Peyer's patch (tissue), 4 donors: ENCODE results near the gene TMEM131. TPM values are rescaled to one million over a fixed set of nuclear protein-coding genes. Genes with fewer than 3 reads are reported as not detected.
A peak's percentile ranks its signal among the peaks of the same experiment; 100 is the strongest.

ENCODE experiments used
- DNase-seq, 3 donors: peaks; one replicate each; pipeline ENCODE4 v3.0.0-alpha.2; 2017 to 2019
- H3K27ac ChIP-seq, 4 donors: fragments of 200-600 bp; sonication (generic); one replicate each; pipeline ENCODE4 v1.5.1; 2016 to 2019
- H3K27me3 ChIP-seq, 2 donors: fragments of 200-600 bp; sonication (generic); one replicate each; pipeline ENCODE4 v1.5.1; 2019
- H3K36me3 ChIP-seq, 3 donors: fragments of 200-600 bp; sonication (generic); one replicate each; pipeline ENCODE4 v1.5.1; 2016 to 2019
- H3K4me1 ChIP-seq, 4 donors: fragments of 200-600 bp; sonication (generic); one replicate each; pipeline ENCODE4 v1.5.1; 2016 to 2019
- H3K4me3 ChIP-seq, 4 donors: fragments of 200-600 bp; sonication (generic); 1 replicate in 3 of 4; 2 replicates in 1 of 4; pipeline ENCODE4 v1.5.1; 2016 to 2019; ENCODE audit warnings: mild to moderate bottlenecking in 1 of 4
- H3K9me3 ChIP-seq, 4 donors: fragments of 200-600 bp; sonication (generic); one replicate each; pipeline ENCODE4 v1.5.1; 2016 to 2019; ENCODE audit warnings: mild to moderate bottlenecking in 1 of 4
- CTCF ChIP-seq, 6 experiments: fragments of 450-650 bp in 4 of 6; fragments of 200-600 bp in 2 of 6; sonication (generic) in 1 of 6; IDR thresholded peaks; one replicate each; pipeline ENCODE4 v1.5.1; 2017 to 2019; ENCODE audit warnings: antibody characterized with exemption in 6 of 6, mild to moderate bottlenecking in 3 of 6, moderate library complexity in 1 of 6
- POLR2A ChIP-seq, 2 donors: fragments of 450-650 bp; IDR thresholded peaks; one replicate each; pipeline ENCODE4 v1.5.1; 2017; ENCODE audit warnings: antibody characterized with exemption in 2 of 2, mild to moderate bottlenecking in 2 of 2, moderate library complexity in 2 of 2
- total RNA-seq, 4 donors: library from RNA; depleted of rRNA; stranded (reverse); fragments of >200 nt; gene quantifications; one replicate each; pipeline ENCODE4 v1.1.0, GENCODE V29; 2016

TMEM131 gene
- total RNA-seq, 4 donors from 2014 or later: 64.6 to 86.3 (median 74.5) TPM

GRCh38 chr2:97740590-97741182, 255.1 kb downstream of the TMEM131 start:
- TF ChIP-seq CTCF (IDR thresholded peaks at IDR 0.05): peak; percentile 11 to 78 (median 68)
- TF ChIP-seq POLR2A (IDR thresholded peaks at IDR 0.05): no peak
- H3K4me1 ChIP-seq: peaks cover 0 to 7% (median under 1%) of the 10 kb centered on the region in 4 donors
- H3K4me3 ChIP-seq: no peak overlapping the region
- no peaks in the 10 kb centered on the region for H3K27me3 ChIP-seq
- peaks cover 0 to 7% (median 0%) of the 10 kb centered on the region in 3 donors for H3K36me3 ChIP-seq
- H3K27ac ChIP-seq: no peak overlapping the region
- H3K9me3 ChIP-seq: no peaks in the 10 kb centered on the region
- DNase-seq: peak; percentile 34 to 65 (median 60)

GRCh38 chr2:97739893-97740245, 255.9 kb downstream of the TMEM131 start:
- no peak overlapping the region for H3K4me3 ChIP-seq
- DNase-seq: peak in 2 of 3 donors; percentile 40 to 41
- H3K27me3 ChIP-seq: no peaks in the 10 kb centered on the region
- peaks cover 0 to 7% (median 0%) of the 10 kb centered on the region in 3 donors for H3K36me3 ChIP-seq
- H3K27ac ChIP-seq: no peak overlapping the region
- no peaks in the 10 kb centered on the region for H3K4me1 ChIP-seq
- H3K9me3 ChIP-seq: no peaks in the 10 kb centered on the region
- TF ChIP-seq CTCF (IDR thresholded peaks at IDR 0.05) (no peak), POLR2A (IDR thresholded peaks at IDR 0.05) (no peak)

GRCh38 chr2:97739020-97739892, 256.5 kb downstream of the TMEM131 start:
- H3K27ac ChIP-seq: no peak overlapping the region
- H3K36me3 ChIP-seq: peaks cover 0 to 5% (median 0%) of the 10 kb centered on the region in 3 donors
- peak in 1 of 3 donors; percentile 46 for DNase-seq
- no peaks in the 10 kb centered on the region for H3K4me1 ChIP-seq
- TF ChIP-seq CTCF (IDR thresholded peaks at IDR 0.05): no peak
- TF ChIP-seq POLR2A (IDR thresholded peaks at IDR 0.05): no peak
- no peaks in the 10 kb centered on the region for H3K9me3 ChIP-seq
- no peak overlapping the region for H3K4me3 ChIP-seq
- no peaks in the 10 kb centered on the region for H3K27me3 ChIP-seq

GRCh38 chr2:97738179-97739019, 257.3 kb downstream of the TMEM131 start:
- Histone ChIP-seq H3K36me3 (no peaks in the 10 kb centered on the region), H3K9me3 (no peaks in the 10 kb centered on the region), H3K4me1 (no peaks in the 10 kb centered on the region), H3K4me3 (no peak overlapping the region), H3K27ac (no peak overlapping the region), H3K27me3 (no peaks in the 10 kb centered on the region)
- TF ChIP-seq POLR2A (IDR thresholded peaks at IDR 0.05) (no peak), CTCF (IDR thresholded peaks at IDR 0.05) (no peak)
- DNase-seq: peak in 1 of 3 donors; percentile 29

GRCh38 chr2:97737421-97738178, 258.1 kb downstream of the TMEM131 start:
- Histone ChIP-seq H3K27ac (no peak overlapping the region), H3K36me3 (no peaks in the 10 kb centered on the region), H3K27me3 (no peaks in the 10 kb centered on the region), H3K9me3 (no peaks in the 10 kb centered on the region), H3K4me1 (no peaks in the 10 kb centered on the region), H3K4me3 (no peak overlapping the region)
- peak in 1 of 3 donors; percentile 41 for DNase-seq
- TF ChIP-seq POLR2A (IDR thresholded peaks at IDR 0.05): no peak
- no peak for TF ChIP-seq CTCF (IDR thresholded peaks at IDR 0.05)
